Neural cell (in vitro differentiated cells): ENCODE measurements around the gene TATDN2. TPM values are rescaled to one million over a fixed set of nuclear protein-coding genes. Genes with fewer than 3 reads are reported as not detected.

Experiments
- H2AFZ ChIP-seq: fragments of 200-600, 300-800 bp; sonication (generic), shearing (Covaris generic); 2 replicates; pipeline ENCODE4 v1.6.0; 2014; ENCODE audit warnings: low read depth, mild to moderate bottlenecking, antibody characterized with exemption, low read length, moderate library complexity
- H3F3A ChIP-seq: fragments of 200-600 bp; shearing (Covaris generic); 2 replicates; pipeline ENCODE4 v1.6.1; 2016; ENCODE audit warnings: mild to moderate bottlenecking, moderate library complexity, mixed read lengths, antibody characterized with exemption, low read length; ENCODE audit not compliant: insufficient read depth, poor library complexity, severe bottlenecking
- H3K27ac ChIP-seq: fragments of 200-600, 300-800 bp; sonication (generic), shearing (Covaris generic); 2 replicates; pipeline ENCODE4 v1.5.1; 2014; ENCODE audit warnings: mild to moderate bottlenecking, low read length, moderate library complexity
- H3K27me3 ChIP-seq: fragments of 300-800, 200-600 bp; sonication (generic), shearing (Covaris generic); 2 replicates; pipeline ENCODE4 v1.6.0; 2014; ENCODE audit warnings: mild to moderate bottlenecking, low read depth, low read length, moderate library complexity; ENCODE audit not compliant: insufficient read depth
- H3K36me3 ChIP-seq: fragments of 300-800, 200-600 bp; sonication (generic), shearing (Covaris generic); 2 replicates; pipeline ENCODE4 v1.5.1; 2014; ENCODE audit warnings: mild to moderate bottlenecking, antibody characterized with exemption, low read length, moderate library complexity; ENCODE audit not compliant: insufficient read depth
- H3K4me2 ChIP-seq: fragments of 300-800, 200-600 bp; sonication (generic), shearing (Covaris generic); 2 replicates; pipeline ENCODE4 v1.6.0; 2014; ENCODE audit warnings: mild to moderate bottlenecking, low read length
- H3K4me3 ChIP-seq: fragments of 300-800, 200-600 bp; sonication (generic), shearing (Covaris generic); 2 replicates; pipeline ENCODE4 v1.5.1; 2014; ENCODE audit warnings: mild to moderate bottlenecking, low read length, moderate library complexity
- H3K79me2 ChIP-seq: fragments of 200-600 bp; shearing (Covaris generic); replicated peaks from 2 replicates; pipeline ENCODE4 v1.6.0; 2014; ENCODE audit warnings: mild to moderate bottlenecking, low read length, moderate library complexity; ENCODE audit not compliant: insufficient read depth
- H3K9ac ChIP-seq: fragments of 300-800, 200-600 bp; sonication (generic), shearing (Covaris generic); 2 replicates; pipeline ENCODE4 v1.6.1; 2016; ENCODE audit warnings: mild to moderate bottlenecking, low read length, mixed read lengths
- H3K9me2 ChIP-seq: fragments of 200-600 bp; shearing (Covaris generic); 2 replicates; pipeline ENCODE4 v1.6.1; 2016; ENCODE audit warnings: mild to moderate bottlenecking, low read length, mixed read lengths; ENCODE audit not compliant: insufficient read depth
- H3K9me3 ChIP-seq: fragments of 200-600, 300-800 bp; sonication (generic), shearing (Covaris generic); 2 replicates; pipeline ENCODE4 v1.6.1; 2016; ENCODE audit warnings: mild to moderate bottlenecking, mixed run types, low read length, moderate library complexity, mixed read lengths
- H4K20me1 ChIP-seq: fragments of 200-600 bp; shearing (Covaris generic); 2 replicates; pipeline ENCODE4 v1.6.1; 2016; ENCODE audit warnings: mild to moderate bottlenecking, mixed run types; ENCODE audit not compliant: insufficient read depth
- CTCF ChIP-seq: fragments of 450-650 bp; IDR thresholded peaks from 2 replicates; pipeline ENCODE4 v1.5.1; 2014; ENCODE audit warnings: antibody characterized with exemption, mild to moderate bottlenecking, moderate library complexity; ENCODE audit not compliant: poor library complexity, severe bottlenecking
- EP300 ChIP-seq: fragments of 450-650 bp; conservative IDR thresholded peaks from 2 replicates; pipeline ENCODE4 v1.6.1; 2014; ENCODE audit warnings: antibody characterized with exemption, mild to moderate bottlenecking, moderate library complexity; ENCODE audit not compliant: poor library complexity, severe bottlenecking
- EZH2 ChIP-seq: fragments of 200-600, 300-800 bp; shearing (Covaris generic), sonication (generic); IDR thresholded peaks from 2 replicates; pipeline ENCODE4 v1.6.1; 2014; ENCODE audit warnings: antibody characterized with exemption, low read length, borderline replicate concordance, mild to moderate bottlenecking; ENCODE audit not compliant: insufficient read depth, poor library complexity, severe bottlenecking
- MXI1 ChIP-seq: fragments of 450-650 bp; conservative IDR thresholded peaks from 2 replicates; pipeline ENCODE4 v1.6.1; 2014; ENCODE audit warnings: antibody characterized with exemption, mild to moderate bottlenecking; ENCODE audit not compliant: poor library complexity, severe bottlenecking
- POLR2AphosphoS5 ChIP-seq: IDR thresholded peaks from 2 replicates; pipeline ENCODE4 v1.6.1; 2012
- RAD21 ChIP-seq: fragments of 450-650 bp; conservative IDR thresholded peaks from 2 replicates; pipeline ENCODE4 v1.6.1; 2014; ENCODE audit warnings: antibody characterized with exemption, mild to moderate bottlenecking, moderate library complexity
- REST ChIP-seq: IDR thresholded peaks from 2 replicates; pipeline ENCODE4 v1.6.1; 2012; ENCODE audit warnings: borderline replicate concordance
- SMC3 ChIP-seq: fragments of 450-650 bp; conservative IDR thresholded peaks from 2 replicates; pipeline ENCODE4 v1.6.1; 2014; ENCODE audit warnings: antibody characterized with exemption, mild to moderate bottlenecking, moderate library complexity; ENCODE audit not compliant: poor library complexity
- TAF1 ChIP-seq: IDR thresholded peaks from 2 replicates; pipeline ENCODE4 v1.6.1; 2012; ENCODE audit warnings: low read depth
- polyA plus RNA-seq: library from polyadenylated mRNA; depleted of rRNA; stranded (reverse); fragments of >200 nt; gene quantifications from 2 replicates; pipeline ENCODE4 v1.2.3, GENCODE V29; 2014

The TATDN2 gene
- polyA plus RNA-seq, 1 donor from 2014 or later, result 22.1 TPM

GRCh38 chr3:10312391-10312790 lies 64.1 kb downstream of the TATDN2 start:
- Histone ChIP-seq H3K36me3 (peaks cover 9% of the 10 kb centered on the region), H3K9ac (no peak overlapping the region), H3K4me2 (no peak overlapping the region), H3K27me3 (no peaks in the 10 kb centered on the region), H4K20me1 (no peaks in the 10 kb centered on the region), H3K4me3 (no peak overlapping the region), H3K9me3 (no peaks in the 10 kb centered on the region), H2AFZ (no peak overlapping the region), H3K9me2 (no peaks in the 10 kb centered on the region), H3K27ac (no peak overlapping the region), H3K79me2 (no peaks in the 10 kb centered on the region), H3F3A (no peaks in the 10 kb centered on the region)
- no peak for TF ChIP-seq CTCF
- TF ChIP-seq EZH2, result no peak
- TF ChIP-seq MXI1, result no peak
- TF ChIP-seq SMC3, result no peak
- no peak for TF ChIP-seq TAF1
- TF ChIP-seq POLR2AphosphoS5, result no peak
- TF ChIP-seq REST, result no peak

- Histone ChIP-seq H4K20me1 (no peaks in the 10 kb centered on the region), H3K9me3 (no peaks in the 10 kb centered on the region), H3K4me2 (no peak overlapping the region), H3K27ac (no peak overlapping the region), H3K36me3 (peaks cover 9% of the 10 kb centered on the region), H2AFZ (no peak overlapping the region), H3K4me3 (no peak overlapping the region), H3K27me3 (no peaks in the 10 kb centered on the region), H3F3A (no peaks in the 10 kb centered on the region), H3K79me2 (no peaks in the 10 kb centered on the region), H3K9me2 (no peaks in the 10 kb centered on the region), H3K9ac (no peak overlapping the region)
- TF ChIP-seq EZH2 (no peak), SMC3 (no peak), POLR2AphosphoS5 (no peak), RAD21 (no peak), EP300 (no peak), REST (no peak), MXI1 (no peak), CTCF (no peak), TAF1 (no peak)
Measured at GRCh38 chr3:10312861-10313260, 64.6 kb downstream of the TATDN2 start.
